NCI-H2081 (cell line): Measurements from ENCODE around the gene ACSF3.
"Not testable (repeated sequence)": the region's sequence is repeated elsewhere in the genome, so short reads cannot be mapped to it uniquely, and the experiment has no call there.

Experiments
- DNase-seq, 2 experiments: peaks; one replicate each; lab custom pipeline; 2025; lab: John Stamatoyannopoulos, UW

ACSF3 gene

DNA sequence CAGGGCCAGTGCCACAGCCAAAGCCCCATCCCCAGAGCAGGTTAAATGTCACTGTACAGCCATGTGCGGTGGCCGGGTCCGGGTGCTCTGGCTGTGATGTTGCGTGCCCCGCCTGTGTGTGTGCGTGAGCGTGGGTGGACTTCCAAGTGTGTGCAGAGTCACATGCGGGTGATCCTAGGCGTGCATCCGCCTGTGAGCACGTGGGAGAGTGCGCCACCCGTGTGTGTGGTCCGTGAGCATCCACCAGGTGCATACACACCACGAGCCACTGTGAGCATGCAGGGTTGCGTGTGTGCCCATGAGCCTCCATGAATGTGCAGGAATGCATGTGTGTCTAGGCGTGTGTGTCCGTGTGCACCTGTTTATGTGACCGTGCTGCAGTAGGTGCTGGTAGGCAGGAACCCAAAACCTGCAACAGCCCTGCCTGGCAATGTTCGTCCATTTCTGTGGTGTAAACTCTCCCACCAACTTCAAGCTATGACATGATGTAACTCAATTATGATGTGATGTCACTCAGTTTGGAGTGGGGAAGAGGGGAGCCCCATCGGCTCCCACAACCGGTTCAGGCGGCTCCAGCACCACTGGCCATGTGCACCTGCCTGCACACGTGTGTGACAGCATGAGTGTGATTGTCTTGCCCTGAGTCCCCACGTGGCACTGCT is 37.6 kb upstream of the ACSF3 start:
- no peak for DNase-seq

DNA sequence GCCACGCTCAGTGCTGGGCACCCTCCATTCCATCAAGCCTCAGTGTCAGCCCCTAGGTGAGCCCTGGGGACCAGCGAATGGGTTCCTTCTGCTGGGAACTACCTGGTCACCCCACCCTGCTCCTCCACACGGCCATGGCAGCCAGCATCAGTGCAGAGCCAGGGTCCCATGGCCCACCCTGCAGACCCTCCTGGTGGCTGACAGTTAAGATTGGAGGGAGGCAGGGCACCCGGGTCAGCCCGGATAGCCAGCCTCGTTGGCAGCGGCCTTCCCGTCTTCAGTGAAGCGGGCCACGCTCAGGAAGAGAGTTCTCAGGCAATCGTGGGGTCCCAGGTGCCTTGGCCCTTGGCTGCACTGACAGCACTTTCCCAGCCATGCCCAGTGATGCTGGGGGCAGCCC is 37.1 kb upstream of the ACSF3 start:
- DNase-seq, result no peak

DNA sequence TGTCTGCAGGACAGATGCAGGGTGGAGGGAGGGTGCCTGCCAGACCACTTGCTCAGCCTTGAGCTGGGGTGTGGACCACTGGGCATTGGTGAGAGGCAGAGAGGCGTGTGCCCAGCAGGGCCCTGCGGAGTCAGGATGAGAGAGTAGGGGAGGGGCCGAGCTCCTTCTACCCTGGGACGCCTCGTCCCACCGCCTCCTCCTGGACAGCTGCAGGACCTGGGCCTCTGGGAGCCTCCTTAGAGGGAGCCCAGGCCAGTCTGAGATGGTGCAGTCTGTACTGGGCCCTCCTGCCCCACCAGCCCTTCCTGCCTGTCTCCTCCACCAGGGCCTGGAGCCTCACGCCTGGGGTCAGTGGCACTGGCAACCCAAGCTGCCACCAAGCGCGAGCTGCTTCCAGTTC is 35.9 kb upstream of the ACSF3 start:
- no peak for DNase-seq

DNA sequence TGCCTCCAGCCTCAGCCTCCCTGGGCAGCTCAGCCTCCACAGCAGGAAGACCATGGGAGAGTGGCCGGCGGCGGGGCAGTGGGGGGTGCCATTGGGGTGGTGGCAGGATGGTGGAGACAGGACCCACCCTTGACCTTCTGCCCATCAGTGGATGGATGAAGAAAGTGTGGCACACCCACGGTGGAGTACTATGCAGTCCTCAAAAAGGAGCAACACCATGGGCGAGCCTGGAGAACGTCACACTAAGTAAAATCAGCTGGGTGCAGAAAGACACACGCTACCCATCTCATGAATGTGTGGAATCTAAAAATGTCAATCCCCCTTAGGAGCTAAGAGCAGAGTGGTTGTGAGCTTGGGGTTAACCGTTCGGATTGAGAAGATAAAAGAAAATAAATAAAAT is 34.8 kb upstream of the ACSF3 start:
- no peak for DNase-seq

DNA sequence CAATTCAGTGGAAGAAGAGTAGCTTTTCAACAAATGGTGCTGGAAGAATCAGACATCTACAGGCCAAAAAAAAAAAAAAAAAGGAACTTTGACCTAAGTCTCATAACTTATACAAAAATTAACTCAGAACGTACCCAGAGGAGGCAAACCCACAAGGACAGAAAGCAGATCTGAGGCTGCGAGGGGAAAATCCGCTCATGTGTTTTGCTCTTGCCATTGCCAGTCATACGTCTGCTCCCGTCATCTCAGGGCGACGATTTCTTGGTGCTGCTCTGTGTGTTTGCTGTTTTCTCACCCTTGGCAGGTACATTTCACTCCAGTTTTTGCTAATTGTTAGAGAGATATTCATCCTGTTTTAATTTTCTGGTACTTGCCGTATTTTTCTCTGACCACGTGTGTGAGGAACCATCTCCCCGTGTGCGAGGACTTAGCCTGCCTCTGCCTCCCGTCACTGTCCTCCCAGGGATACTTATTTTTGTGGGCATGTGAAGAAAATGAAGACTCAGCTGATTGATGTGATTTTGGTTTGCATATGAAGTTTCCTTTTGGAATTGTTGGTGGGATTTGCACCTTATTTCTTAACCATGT is 33.4 kb upstream of the ACSF3 start:
- no peak for DNase-seq

DNA sequence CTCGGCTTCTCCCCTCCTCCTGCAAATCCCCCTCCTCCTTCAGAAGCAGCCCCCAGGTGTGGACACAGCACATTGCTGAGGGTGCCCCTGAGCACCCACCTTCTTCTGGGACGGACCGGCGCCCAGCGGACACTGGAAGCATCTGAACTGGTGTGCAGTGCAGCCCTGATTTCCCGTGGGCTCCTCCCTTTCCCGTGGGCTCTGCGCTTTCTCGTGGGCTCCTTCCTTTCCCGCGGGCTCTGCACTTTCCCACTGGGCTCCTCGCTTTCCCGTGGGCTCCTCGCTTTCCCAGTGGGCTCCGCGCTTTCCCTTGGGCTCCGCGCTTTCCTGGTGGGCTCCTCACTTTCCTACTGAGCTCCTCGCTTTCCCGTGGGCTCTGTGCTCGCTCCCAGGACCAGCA is 32.6 kb upstream of the ACSF3 start:
- no peak for DNase-seq

DNA sequence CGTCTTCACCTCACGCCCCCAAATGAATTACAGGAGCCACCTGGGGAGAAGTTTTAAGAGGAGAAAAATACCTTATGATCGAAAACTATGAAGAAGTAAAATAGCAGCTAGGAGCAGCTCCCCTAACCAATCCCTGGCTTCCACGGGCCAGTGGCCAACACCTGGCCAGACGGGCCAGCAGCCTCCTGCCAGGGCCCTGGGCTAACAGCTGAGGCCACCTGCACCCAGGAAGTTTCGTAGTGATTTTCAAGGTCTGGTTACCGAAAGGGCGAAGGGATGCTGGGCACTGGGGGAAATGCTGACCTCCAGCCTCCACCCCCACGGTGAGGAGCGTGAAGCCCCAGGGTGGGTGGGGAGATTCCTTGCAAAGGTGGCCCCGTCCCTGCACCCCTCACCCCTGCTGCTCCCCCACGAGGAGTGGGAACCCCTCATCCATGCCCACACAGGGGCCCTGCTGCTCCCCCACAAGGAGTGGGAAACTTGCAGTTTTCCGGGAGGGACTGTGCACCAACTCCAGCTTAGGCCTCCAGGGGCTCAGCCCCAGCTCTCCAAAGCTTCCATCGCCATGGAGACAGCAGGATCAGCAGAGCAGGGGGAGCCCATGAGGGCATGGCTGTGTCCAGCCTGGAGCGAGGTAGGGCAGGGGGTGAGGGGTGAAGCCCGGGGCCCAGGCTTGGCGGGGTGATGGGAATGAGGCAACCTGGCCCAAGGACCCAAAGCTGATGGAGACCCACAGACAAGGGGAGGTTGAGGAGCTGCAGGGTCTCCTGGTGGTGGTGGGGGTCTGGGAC is 31.9 kb upstream of the ACSF3 start:
- no peak for DNase-seq

DNA sequence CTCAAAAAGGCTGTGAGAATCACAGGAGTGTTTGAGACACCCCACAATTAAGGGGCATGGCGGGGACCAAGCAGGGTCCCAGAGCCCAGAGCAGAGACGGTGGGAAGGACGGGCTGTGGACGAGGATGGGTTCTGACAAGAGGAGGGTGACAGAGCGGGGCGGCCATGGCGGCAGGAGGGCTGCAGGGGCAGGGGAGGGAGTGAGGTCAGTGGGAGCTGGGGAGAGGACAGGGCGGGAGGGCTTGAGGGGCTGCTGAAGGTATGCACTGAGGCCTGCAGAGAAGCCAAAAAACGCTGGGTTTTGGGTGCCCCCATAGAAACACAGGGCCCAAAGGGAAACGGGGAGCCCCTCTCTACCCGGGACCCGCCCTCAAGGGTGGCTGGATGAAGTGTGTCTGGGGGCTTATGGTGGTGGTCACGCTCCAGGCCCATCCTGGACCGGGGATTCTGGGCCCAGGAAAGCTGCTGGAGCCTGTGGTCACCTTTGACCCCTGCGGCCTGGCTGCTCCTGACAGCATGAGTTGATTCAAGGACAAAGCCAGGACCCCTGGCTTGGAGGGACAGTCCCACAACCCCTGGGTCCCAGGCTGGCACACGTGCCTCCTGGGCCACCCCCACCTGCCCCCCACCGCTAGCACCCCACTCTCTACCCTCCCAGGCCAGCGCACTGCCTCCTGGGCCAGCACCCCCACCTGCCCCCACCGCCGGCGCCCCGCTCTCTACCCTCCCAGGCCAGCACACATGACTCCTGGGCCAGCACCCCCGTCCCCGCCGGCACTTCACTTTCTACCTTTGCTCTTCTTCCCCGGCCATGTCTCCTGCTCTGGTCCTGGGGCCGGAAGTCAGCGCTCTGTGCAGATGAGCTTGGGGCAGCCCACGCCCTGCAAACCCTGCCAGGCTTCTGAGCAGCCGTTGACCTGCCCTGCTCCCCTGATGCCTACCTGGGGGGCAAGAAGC is 31.0 kb upstream of the ACSF3 start:
- DNase-seq, result no peak

DNA sequence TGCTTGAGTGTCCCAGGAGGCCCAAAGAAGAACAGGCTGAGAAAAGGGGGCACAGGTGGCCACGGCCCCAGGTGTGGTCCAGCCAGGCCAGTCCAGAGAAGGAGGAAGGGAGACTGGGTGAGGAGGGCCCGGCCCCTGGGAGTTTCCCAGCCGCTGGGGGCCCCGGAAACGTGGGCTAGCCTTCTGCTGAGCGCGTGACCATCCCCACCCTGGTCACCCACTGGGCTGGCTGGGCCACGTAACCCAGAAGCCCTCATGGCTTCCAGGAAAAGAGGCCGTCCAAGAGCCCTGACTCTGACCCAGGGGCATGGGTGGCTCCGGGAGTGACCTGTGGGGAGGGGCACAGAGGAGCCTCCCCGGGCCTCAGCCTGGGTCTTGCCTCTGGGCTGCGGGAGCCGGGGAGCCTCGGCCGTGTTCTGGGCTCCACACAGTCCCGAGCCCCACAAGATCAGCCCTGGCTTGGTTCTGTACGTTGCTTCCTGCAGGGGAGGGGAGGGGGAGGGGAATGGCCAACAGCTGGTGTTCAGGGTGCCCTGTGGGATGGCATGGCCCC is 29.8 kb upstream of the ACSF3 start:
- no peak for DNase-seq

DNA sequence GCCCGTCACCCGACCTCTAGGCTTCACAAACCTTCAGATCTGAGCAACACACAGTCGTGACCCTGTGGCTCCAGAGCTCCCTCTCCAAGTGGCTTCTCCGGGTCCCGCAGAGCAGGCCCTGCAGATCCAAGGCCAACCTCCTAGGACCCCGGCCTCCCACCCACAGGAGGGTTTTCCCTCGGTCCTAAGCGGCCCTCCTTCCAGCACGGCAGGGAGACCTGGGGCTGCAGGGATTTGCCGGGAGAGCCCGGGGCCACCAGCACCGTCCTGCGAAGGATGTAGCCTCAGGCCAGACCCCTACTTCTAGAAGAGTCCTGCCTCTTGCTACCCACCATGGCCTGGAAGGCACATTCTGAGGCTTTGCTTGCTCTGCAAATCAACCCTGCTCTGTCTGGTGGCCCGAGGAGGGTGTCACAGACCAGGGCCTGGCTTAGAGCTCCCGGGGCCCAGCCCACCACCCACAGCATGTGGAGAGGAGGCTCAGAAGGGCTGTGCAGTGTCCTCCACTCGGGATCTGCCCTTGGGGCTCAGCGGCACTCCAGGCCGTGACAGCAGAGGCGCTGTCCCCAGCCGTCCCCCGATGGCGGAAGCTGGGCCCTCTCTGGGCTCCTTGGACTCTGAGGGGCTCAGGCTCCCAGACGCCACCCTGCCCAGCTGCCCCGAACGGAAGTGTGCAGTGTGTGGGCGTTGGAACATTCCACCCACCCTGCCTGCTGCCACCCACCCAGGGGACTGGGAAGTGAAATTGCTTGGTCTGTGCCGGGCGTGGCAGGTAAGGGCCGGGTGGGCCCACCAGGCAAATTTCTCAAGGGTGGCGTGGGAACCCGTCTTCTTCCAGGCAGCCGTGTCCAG is 28.8 kb upstream of the ACSF3 start:
- no peak for DNase-seq

DNA sequence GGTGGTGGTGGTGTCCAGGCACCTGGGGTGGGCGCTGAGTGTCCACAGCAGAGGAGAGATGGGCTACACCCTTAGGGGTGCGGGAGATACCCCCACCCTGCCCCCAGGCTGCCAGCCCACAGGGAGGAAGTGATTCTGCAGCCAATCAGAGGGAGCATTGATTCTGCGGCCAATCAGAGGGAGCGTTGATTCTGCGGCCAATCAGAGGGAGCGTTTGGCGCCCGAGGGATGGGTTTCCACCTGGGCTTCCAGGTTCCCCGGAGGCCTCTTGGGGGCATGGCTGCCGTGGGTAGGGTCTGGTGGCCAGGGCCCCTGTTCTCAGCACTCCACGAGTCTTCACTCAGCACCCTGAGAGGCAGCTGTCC is 28.2 kb upstream of the ACSF3 start:
- DNase-seq, result no peak

DNA sequence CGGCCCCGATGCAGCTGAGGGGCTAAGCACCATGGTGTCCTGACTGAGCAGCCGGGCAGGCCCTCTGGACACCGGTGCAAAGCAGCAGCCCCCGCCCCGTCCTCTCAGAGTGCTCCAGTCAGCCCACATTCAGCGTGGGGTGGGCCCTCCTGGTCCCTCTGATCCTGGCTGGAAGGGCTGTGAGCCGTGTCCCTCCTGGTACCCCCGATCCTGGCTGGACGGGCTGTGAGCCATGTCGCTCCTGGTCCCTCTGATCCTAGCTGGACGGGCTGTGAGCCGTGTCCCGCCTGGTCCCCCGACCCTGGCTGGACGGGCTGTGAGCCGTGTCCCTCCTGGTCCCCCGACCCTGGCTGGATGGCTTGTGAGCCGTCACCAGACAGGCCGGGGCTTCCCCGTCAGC is 26.9 kb upstream of the ACSF3 start:
- DNase-seq, result no peak

DNA sequence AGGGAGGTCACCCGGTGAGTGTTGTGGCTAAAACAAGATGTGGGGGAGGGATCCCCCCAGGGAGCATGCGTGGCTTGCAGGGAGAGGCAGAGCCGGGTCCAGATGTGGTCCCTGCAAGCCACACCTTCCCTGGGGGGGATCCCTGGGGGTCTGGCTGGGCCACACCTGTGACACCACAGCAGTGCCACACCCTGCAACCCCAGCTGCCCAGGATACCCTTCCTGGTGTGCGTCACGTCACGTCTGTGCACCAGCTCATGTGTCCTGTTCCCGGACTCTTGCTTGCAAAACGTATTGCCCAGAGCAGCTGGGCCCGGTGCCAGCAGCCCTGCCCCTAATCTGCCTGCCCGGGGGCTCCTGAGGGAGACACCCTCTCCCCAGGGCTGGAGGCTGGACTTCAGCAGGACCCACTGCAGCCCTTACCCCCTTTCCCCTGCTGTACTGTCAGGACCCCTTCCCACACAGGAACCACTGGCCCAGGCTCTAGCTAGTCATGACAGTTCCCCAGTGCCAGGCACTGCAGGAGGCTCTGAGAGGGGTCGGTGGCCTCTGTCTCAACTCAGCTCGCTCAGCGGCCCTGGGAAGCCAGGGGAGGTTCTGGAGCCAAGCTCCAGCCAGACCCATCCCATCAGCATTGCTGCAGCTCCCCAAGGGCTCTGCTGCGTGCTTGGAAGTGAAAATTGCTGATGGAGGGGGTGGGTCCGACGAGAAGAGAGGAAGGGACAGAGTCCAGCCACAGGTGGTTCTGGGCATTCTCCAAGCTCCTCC is 25.8 kb upstream of the ACSF3 start:
- DNase-seq, result no peak

DNA sequence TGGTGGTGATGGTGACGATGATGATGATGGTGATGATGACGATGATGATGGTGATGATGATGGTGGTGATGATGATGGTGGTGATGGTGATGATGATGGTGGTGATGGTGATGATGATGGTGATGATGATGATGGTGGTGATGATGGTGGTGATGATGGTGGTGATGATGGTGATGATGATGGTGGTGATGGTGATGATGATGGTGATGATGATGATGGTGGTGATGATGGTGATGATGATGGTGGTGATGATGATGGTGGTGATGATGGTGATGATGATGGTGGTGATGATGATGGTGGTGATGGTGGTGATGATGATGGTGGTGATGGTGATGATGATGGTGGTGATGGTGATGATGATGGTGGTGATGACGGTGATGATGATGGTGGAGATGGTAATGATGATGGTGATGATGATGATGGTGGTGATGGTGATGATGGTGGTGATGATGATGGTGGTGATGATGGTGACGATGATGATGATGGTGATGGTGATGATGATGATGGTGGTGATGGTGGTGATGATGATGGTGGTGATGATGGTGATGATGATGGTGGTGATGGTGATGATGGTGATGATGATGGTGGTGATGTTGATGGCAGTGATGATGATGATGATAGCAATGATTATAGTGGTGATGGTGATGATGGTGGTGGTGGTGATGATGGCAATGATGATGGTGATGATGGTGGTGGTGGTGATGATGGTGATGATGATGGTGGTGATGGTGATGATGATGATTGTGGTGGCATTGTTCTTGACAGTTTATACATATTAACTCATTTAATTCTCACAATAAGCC is 24.6 kb upstream of the ACSF3 start:
- not testable (repeated sequence) for DNase-seq

DNA sequence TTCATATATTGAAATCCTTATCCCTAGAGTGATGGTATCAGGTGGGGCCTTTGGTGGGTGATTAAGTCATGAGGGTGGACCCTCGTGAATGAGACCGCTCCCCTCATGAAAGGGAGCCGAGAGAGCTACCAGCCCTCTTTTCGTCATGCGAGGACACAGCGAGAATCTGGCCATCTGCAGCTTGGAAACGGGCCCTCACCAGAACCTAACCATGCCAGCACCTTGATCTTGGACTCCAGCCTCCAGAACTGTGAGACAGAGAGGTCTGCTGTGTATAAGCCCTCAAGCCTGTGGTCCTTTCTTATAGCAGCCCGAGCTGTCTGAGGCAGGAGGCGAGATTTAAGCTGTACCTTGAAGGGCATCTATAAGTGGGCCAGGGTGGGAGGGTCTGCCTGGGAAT is 23.7 kb upstream of the ACSF3 start:
- no peak for DNase-seq

DNA sequence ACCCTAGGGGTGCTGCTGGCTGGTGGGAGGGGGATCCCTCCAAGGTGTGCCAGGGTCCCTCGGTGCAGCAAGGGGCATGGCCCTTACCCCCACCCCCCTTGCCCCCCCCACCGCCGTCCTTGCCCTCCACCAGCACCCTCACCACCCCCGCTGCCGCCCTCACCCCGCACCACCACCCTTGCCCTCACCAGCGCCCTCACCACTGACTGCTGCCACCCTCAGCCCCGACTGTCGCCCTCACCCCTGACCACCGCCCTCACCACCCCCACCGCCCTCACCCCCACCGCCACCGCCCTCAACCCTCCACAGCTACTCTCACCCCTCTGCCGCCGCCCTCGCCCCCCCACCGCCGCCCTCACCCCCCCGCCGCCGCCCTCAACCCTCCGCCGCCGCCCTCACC is 23.1 kb upstream of the ACSF3 start:
- no peak for DNase-seq

DNA sequence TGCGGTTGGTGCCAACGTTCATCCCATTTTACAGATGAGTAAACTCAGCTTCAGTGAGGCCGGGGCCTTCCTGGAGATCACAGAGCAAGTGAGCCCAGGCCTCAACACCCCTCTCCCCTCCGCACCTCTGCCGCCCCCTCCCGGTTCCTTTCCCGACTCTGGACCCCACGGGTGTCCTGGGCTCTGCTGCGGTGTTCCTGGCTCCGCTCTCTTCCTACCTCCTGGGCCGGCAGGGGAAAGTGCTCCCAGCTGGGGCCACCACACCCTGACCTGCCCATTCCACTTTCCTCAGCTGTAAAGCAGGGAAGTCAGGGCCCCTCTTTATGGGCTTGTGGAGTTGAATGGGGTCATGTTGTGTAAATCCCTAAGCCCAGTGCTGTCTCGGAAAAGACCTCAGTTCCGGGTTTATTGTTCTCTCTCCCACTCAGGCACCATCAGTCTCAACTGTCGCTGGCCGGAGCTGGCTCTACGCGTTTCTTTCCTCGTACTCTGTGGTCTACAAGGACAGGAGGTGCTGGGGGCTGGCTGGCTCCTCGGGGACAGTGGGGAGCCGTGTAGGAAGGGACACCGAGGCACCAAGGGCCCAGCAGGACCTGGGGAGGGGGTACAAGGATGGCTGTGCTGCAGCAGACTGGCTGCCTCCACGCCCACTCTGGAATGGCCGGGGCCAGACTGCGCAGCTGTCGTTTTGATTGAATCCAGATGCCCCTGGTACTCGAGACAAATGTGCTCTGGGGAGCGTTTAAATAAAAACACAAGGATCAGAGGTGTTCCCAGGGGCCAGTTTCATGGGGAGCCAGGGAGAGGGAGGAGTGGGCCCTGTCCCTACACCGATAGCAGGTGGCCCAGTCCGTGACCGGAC is 21.7 kb upstream of the ACSF3 start:
- DNase-seq, result no peak

DNA sequence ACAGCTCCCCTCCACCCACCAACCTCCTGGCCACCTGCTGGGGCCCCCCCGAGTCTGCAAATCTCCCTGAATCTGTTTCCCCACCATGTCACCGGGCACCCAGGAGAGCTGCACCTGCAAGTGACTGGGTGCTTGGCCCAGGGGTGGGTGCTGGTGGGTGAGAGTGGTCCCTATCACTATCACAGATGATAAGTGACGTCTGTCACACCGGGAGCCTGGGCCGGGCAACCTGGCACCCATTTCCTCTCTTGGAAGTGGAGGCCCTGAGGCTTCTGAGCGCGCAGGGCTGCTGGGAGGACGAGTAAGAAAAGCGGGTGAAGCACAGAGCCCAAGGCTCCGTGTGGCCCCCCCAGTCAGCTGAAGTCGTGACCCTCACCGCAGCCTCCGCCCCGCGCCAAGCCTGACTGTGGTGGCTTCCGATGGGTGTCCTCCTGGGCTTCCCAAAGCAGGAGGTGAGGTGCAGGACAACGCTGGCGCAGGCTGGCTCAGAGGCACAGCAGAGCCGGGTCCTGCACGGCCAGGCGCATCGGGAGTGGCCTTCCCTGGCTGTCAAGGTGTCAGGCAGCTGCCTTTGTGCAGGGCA is 21.0 kb upstream of the ACSF3 start:
- DNase-seq, result no peak
